GM18502 (cell line): Measurements from ENCODE around the gene CNTFR.

Experiments
- ATAC-seq: cut with Tn5 transposase; IDR thresholded peaks from one replicate; pipeline ENCODE4 v1.9.1; 2021; ENCODE audit warnings: mild to moderate bottlenecking; ENCODE audit not compliant: unreplicated experiment, poor library complexity

CNTFR gene

DNA sequence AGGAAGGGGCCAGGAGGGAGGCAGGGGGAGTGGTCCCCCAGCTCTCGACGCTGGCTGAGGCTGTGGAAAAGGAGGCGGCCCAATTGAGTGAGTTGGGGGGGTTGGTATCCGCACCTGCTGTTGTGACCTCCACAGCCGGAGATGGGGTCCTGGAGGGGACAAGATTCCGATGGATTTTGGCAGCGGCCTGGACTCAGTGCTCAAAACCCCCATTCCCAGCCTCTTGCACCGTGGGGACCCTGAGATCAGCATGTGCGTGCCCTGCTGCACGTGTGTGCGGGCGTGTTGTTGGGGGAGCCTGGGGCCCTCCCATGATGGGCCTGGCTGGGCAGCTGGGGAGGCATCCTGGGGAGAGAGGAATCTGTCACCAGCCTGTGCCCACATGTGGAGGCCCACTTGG, 15.0 kb downstream of the CNTFR start:
- no peak for ATAC-seq

GRCh38 chr9:34573599-34574325, 15.8 kb downstream of the CNTFR start:
- ATAC-seq = no peak

GRCh38 chr9:34572628-34573027, 16.9 kb downstream of the CNTFR start:
- no peak for ATAC-seq

DNA sequence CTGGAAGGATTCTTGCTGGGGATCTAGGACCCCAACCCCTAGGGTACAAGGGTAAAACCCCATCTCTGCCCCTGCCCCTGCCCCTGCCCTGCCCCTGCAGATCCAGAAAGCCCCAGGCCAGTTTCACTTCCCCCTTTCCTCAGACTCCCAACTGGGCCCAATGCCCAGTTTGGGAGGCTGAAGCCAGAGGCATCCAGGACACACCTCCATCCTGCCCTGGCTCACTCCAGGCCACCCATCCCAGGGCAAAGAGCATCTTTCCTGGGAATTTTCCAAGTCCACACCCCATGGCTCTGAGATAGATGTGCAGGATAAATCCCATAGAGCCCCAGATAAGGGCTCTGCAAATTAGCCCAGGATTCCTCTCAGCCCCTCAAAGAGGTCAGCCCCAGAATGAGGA, 17.4 kb downstream of the CNTFR start:
- no peak for ATAC-seq

DNA sequence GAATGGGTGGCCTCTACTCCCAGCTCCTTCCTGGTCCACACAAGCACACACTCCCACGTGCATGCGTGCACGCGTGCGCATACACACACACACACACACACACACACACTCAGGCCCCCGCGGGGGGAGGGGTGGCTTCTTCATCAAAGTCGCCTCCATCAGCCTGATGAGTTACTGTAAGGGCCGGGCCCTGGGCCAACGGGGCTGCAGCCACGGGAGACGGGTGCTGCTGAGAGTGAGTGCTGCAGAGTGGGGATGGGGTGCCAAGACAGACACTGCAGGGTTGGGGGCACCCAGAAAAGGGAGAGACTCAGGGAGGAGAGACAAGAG, 18.1 kb downstream of the CNTFR start:
- no peak for ATAC-seq

GRCh38 chr9:34570809-34571480, 18.6 kb downstream of the CNTFR start:
- no peak for ATAC-seq

DNA sequence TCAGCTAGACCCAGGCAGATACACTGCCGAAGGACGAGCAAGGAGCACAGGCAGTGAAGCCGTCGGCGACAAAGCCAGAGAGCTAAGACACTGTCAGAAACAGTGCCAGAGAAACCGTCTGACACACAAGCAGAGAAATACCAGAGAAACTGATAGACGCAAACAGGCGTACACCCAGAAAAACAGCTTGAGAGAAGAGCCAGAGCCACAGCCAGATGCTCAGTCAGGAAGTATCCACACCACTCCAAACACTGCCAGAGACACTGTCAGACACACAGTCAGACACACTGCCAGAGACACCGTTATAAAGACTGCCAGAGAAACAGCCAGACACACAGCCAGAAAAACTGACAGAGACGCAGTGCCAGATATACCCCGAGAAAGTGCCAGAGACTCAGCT, 19.1 kb downstream of the CNTFR start:
- ATAC-seq = no peak

- no peak for ATAC-seq
Measured at GRCh38 chr9:34568774-34569173, 20.8 kb downstream of the CNTFR start.

GRCh38 chr9:34568133-34568532, 21.4 kb downstream of the CNTFR start:
- no peak for ATAC-seq

GRCh38 chr9:34566972-34567371, 22.6 kb downstream of the CNTFR start:
- ATAC-seq = no peak

DNA sequence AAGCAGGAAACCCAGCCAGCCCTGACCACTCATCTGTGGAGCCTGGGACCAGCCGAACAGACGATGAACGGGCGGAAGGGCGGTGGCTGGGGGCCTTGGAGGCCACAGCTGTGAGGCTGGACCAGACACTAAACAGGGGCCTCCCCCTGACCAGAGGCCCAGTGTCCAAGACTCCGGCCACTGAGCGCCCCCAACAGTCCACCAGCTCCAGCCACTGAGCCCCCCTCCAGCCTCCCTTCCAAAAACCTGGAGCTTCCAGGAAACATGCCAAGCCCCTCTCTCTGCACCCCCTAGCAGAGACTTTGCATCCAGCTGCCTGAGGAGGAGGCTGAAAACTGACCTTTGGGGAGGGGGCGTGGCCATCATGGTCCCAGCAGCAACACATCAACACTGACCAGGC, 23.2 kb downstream of the CNTFR start:
- no peak for ATAC-seq

DNA sequence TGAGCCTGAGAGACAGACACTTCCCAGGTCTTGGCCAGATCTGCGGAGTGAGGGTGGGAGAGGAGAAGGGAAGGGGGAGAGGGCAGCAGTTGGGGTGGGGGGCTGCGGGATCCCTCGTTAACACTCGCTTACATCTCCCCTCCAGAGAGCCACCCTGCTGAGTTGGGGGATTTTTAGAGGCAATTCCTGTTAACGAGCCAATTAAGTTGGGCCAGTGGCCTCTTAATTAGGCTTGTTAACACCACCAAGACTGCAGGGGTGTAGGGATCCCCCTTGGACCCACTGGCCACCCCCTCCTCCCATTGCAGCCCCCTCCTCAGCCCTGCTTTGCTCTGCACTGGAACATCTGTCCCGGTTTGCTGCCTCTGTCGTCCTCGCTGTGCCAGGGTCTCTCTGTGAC, 23.7 kb downstream of the CNTFR start:
- ATAC-seq = no peak

GRCh38 chr9:34564617-34565016, 24.9 kb downstream of the CNTFR start:
- no peak for ATAC-seq

DNA sequence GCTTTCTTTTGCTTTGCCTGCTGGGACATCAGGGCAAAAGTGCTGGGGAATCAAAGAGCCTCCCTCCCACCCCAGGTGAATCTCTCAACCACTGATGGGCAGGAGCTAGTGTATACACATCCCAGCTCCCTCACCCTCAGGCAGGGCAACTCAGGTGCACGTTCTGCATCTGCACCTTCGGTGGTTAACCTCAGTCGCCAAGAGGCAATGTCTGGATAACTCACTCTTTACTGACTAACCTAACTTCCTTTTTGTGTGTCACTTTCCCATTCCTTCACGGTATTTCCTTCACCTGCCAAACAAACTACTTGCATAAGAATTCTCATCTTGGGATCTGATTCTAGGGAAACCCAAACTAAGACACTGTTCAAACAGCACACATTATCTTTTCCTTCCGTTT, 26.3 kb downstream of the CNTFR start:
- ATAC-seq = no peak

DNA sequence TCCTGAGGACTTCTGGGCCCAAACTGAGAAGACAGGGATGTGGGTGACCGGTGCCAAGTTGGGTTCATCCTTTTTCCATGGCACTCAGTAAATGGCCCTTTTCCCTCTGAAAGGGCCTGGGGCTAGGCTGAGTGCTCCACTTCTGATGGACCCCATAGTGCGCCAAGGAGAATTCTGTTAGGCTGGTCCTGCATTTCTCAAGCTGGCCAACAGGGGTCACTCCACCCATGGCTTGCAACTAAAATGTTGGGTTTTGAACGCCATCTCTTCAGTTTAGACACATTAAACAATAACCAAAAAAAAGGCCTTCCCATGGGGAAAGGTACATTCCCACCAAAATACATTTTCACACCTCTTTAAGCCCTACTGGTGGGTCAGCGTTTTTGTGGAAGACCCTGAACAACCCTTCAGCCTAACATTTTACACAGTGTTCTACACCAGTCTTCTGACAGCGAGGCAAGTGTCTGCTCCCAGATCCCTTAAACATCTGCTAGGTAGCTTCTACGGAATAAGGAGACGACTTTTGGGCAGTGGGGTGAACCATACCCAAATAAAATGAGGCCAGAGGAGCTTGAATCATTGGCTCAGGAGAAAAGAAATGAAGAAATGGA, 27.3 kb downstream of the CNTFR start:
- ATAC-seq = no peak

DNA sequence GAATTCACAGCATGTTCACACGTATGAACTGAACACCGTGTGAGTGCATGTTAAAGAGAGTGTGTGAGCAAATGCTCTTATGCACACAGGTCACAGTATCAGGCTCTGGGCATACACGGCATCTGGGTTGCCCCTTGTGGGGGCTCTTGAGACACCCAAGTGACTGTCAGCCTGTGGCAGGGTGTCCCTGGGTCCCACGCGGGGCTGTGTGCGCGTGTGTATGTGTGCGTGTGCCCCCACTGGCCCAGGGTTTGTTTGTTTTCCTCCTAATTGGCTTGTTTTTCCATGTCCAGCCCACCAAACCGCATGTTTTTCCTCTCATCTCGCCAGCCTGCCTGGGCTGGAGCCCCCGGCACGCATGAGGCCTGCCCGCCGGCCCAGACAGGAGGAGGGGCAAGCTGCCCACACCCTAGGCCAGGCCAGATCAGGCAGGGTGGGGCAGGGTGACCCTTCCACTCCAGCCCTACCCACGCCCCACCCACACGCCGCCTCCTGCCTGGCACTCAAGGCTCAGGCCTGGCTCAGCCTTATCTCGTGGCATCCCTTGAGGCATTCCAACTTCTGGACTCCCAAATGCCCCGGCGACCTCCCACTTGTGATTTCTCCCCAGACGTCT, 28.8 kb downstream of the CNTFR start:
- no peak for ATAC-seq

DNA sequence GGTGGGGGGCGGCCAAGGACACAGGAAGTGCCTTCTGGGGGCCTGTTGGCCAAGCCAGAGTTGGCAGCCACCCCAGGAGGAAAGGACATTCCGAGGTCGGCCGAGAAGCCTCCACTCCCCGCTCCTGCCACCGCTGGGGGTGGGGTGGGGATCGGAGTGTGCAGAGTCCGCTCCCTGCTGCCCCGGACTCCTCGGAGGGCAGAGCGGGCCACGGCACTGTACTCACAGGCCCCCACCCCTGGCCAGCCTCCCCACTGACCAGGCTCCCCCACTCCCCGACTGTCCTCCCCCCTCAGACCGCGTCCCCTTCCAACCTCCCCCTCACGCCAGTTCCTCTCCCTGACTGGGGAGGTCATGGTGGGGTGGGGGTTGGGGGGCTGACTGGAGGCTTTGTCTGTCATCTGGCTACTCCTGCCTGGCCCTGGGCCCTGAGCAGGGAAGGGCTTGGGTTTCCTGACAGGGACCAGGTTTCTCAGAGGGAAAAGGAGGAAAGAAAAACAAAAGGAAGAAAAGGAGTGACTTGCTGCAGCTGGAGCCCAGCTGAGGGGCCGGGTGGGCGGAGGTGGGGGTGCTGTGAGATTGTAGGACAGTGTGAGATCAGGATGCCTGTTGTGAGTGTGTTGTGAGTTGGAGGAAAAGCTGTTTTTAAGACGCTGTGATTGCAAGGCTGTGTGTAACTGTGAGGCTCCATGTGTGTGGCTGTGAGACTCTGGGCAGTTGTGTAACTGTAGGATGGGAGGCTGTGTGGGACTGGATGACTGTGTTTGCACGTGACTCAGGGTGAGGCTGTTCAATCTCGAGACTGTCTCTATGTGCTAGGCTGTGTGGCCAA, 29.7 kb downstream of the CNTFR start:
- no peak for ATAC-seq

GRCh38 chr9:34558919-34559623, 30.5 kb downstream of the CNTFR start:
- ATAC-seq = no peak

DNA sequence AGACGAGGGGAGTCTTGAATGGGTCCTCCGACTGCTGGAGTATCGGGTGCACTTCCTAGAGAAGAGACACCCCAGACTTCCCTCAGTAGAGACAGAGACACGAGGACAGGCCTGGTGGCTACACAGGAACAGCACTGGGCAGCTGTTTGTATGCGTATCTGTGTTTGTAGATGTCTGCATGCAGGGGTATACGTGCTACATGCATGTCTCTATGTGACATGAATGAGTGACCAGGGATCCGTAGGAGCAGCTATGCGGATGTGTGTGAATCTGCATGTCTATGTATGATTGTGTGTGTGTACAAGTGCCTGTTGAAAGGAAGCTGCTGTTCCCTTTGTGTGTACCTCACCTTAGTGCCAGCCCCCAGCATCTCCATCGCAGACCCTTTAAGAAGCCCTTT, 31.2 kb downstream of the CNTFR start:
- ATAC-seq = no peak
